Measurements from ENCODE around the gene SRSF9.
"Not testable (repeated sequence)": the region's sequence is repeated elsewhere in the genome, so short reads cannot be mapped to it uniquely, and the experiment has no call there.

SRSF9 gene

GRCh38 chr12:120469450-120470149 lies at the start of gene SRSF9:
Gene SRSF9, minus strand, starts transcription at chr12:120469748. Its CDS starts 139 bp downstream, at chr12:120469609.
- DNase-seq, result peak; percentile 90 to 91

GRCh38 chr12:120519324-120519723 lies 49.8 kb upstream of the SRSF9 start:
- not testable (repeated sequence) for DNase-seq

GRCh38 chr12:120515496-120515895 lies 45.9 kb upstream of the SRSF9 start:
- DNase-seq, result no peak

- no peak for DNase-seq
These were observed 44.5 kb upstream of the SRSF9 start for GRCh38 chr12:120514002-120514401.

GRCh38 chr12:120508537-120508936 lies 39.0 kb upstream of the SRSF9 start:
- DNase-seq, result no peak

GRCh38 chr12:120504587-120504986 lies 35.0 kb upstream of the SRSF9 start:
- no peak for DNase-seq

GRCh38 chr12:120500581-120500980 lies 31.0 kb upstream of the SRSF9 start:
- no peak for DNase-seq

- DNase-seq, result no peak
These were observed 29.4 kb upstream of the SRSF9 start for GRCh38 chr12:120498870-120499515.

- DNase-seq, result no peak
These were observed 28.1 kb upstream of the SRSF9 start for GRCh38 chr12:120497524-120498150.

- DNase-seq, result peak; percentile 73 to 75
These were observed 27.1 kb upstream of the SRSF9 start for GRCh38 chr12:120496413-120497340.

GRCh38 chr12:120495731-120496412 lies 26.3 kb upstream of the SRSF9 start, which contains the start of gene DYNLL1:
Gene DYNLL1, plus strand, starts transcription at chr12:120496113. Its CDS starts 309 bp downstream, at chr12:120496422.
- DNase-seq, result peak; percentile 91 to 92

- DNase-seq, result no peak
These were observed 25.7 kb upstream of the SRSF9 start for GRCh38 chr12:120495186-120495730.

- no peak for DNase-seq
These were observed 21.4 kb upstream of the SRSF9 start for GRCh38 chr12:120490833-120491512.

GRCh38 chr12:120490325-120490724 lies 20.8 kb upstream of the SRSF9 start:
- no peak for DNase-seq

GRCh38 chr12:120489018-120489417 lies 19.5 kb upstream of the SRSF9 start:
- DNase-seq, result no peak

- DNase-seq, result no peak
These were observed 18.6 kb upstream of the SRSF9 start for GRCh38 chr12:120488057-120488640.

GRCh38 chr12:120487552-120487951 lies 18.0 kb upstream of the SRSF9 start:
- DNase-seq, result not testable (repeated sequence)

- no peak for DNase-seq
These were observed 16.7 kb upstream of the SRSF9 start for GRCh38 chr12:120485961-120486881.

- peak; percentile 60 to 70 for DNase-seq
These were observed 14.1 kb upstream of the SRSF9 start for GRCh38 chr12:120483621-120484020.
